Lung (tissue), 12 donors: ENCODE results near the gene EZR. TPM values are rescaled to one million over a fixed set of nuclear protein-coding genes. Genes with fewer than 3 reads are reported as not detected.
A peak's percentile ranks its signal among the peaks of the same experiment; 100 is the strongest.

Experiments used
- ATAC-seq: fragments of 200-7000 bp; cut with Tn5 transposase; one replicate; pipeline ENCODE4 v1.9.1; 2020; ENCODE audit warnings: moderate number of reproducible peaks; ENCODE audit not compliant: insufficient read depth, low FRiP score
- DNase-seq, 3 donors: peaks; one replicate each; pipeline ENCODE4 v3.0.0-alpha.2; 2013 to 2017
- H3K27ac ChIP-seq, 2 donors: one replicate each; pipeline ENCODE4 v1.5.1; 2013; ENCODE audit warnings: mild to moderate bottlenecking in 2 of 2, moderate library complexity in 2 of 2, control low read depth in 1 of 2, inconsistent platforms in 1 of 2, low read depth in 1 of 2, low read length in 1 of 2
- H3K27me3 ChIP-seq, 3 donors: one replicate each; pipeline ENCODE4 v1.5.1; 2013; ENCODE audit warnings: low read length in 2 of 3; ENCODE audit not compliant: control insufficient read depth in 3 of 3, insufficient read depth in 3 of 3
- H3K36me3 ChIP-seq, 4 donors: one replicate each; pipeline ENCODE4 v1.5.1; 2013; ENCODE audit warnings: low read length in 4 of 4, mild to moderate bottlenecking in 1 of 4, moderate library complexity in 1 of 4; ENCODE audit not compliant: control insufficient read depth in 4 of 4, insufficient read depth in 4 of 4
- H3K4me1 ChIP-seq, 5 donors: one replicate each; pipeline ENCODE4 v1.5.1; 2013; ENCODE audit warnings: low read length in 5 of 5, mild to moderate bottlenecking in 2 of 5, moderate library complexity in 1 of 5; ENCODE audit not compliant: control insufficient read depth in 5 of 5, insufficient read depth in 5 of 5
- H3K4me3 ChIP-seq: one replicate; pipeline ENCODE4 v1.5.1; 2013; ENCODE audit warnings: mild to moderate bottlenecking, control low read depth, moderate library complexity
- H3K9ac ChIP-seq, 2 donors: one replicate each; pipeline ENCODE4 v1.5.1; 2013; ENCODE audit warnings: low read length in 2 of 2, control low read depth in 1 of 2; ENCODE audit not compliant: insufficient read depth in 1 of 2
- H3K9me3 ChIP-seq, 4 donors: one replicate each; pipeline ENCODE4 v1.5.1; 2013; ENCODE audit warnings: low read length in 3 of 4, mild to moderate bottlenecking in 1 of 4, moderate library complexity in 1 of 4; ENCODE audit not compliant: control insufficient read depth in 4 of 4, insufficient read depth in 3 of 4
- CTCF ChIP-seq: IDR thresholded peaks from 2 replicates; pipeline ENCODE4 v1.5.1; 2012; ENCODE audit warnings: mild to moderate bottlenecking; ENCODE audit errors: control extremely low read depth, extremely low read depth
- whole genome bisulfite sequencing, 2 donors: extraction: QIAGEN DNeasy Blood & Tissue Kit; methylation state at CpG; one replicate each; pipeline ENCODE4 v1.1.7; 2013; 5-methylcytosine and 5-hydroxymethylcytosine counted together
- polyA plus RNA-seq, 2 donors: library from polyadenylated mRNA; stranded (reverse); fragments of 200-250 nt; gene quantifications; one replicate each; pipeline ENCODE4 v1.2.1, GENCODE V29; 2013
- total RNA-seq, 2 donors: library from RNA; depleted of rRNA in 1 of 2; stranded (reverse); fragments of >200 nt in 1 of 2; gene quantifications; one replicate each; pipeline ENCODE4 v1.2.1, GENCODE V29; 2014 to 2021
- donor health status: control.
- donor health status: control.
- donor health status: Bipolar disorder and iron deficiency.
- donor health status: healthy.
- donor health status: DM: yes; HTN: yes; CAD: no.

Gene EZR
- total and polyA plus RNA-seq, 4 donors, result 168 to 452 (median 198) TPM

- no peaks in the 10 kb centered on the region for H3K9me3 ChIP-seq
- DNase-seq (peak in 1 of 3 donors; percentile 55), ATAC-seq (no peak)
- H3K4me1 ChIP-seq, result peaks cover 4 to 17% (median 8%) of the 10 kb centered on the region in 5 donors
- no peaks in the 10 kb centered on the region for H3K27me3 ChIP-seq
- H3K4me3 ChIP-seq, result no peak overlapping the region
- H3K27ac ChIP-seq, result no peak overlapping the region
- no peak for TF ChIP-seq CTCF
- no peaks in the 10 kb centered on the region for H3K36me3 ChIP-seq
- H3K9ac ChIP-seq, result no peak overlapping the region
Observed at GRCh38 chr6:158850807-158851115, 31.6 kb upstream of the EZR start.

- DNase-seq (peak; percentile 30 to 72 (median 67)), ATAC-seq (peak; percentile 17)
- TF ChIP-seq CTCF, result no peak
- no peaks in the 10 kb centered on the region for H3K9me3 ChIP-seq
- H3K27me3 ChIP-seq, result no peaks in the 10 kb centered on the region
- H3K9ac ChIP-seq, result peak overlapping the region in 1 of 2 donors; percentile 40
- peaks cover 4 to 16% (median 8%) of the 10 kb centered on the region in 5 donors for H3K4me1 ChIP-seq
- no peak overlapping the region for H3K4me3 ChIP-seq
- H3K36me3 ChIP-seq, result no peaks in the 10 kb centered on the region
- H3K27ac ChIP-seq, result peak overlapping the region; percentile 60 to 87
- 38 to 65% methylated on average over 9 of the region's 9 CpGs for WGBS, 2 donors
Observed at GRCh38 chr6:158849899-158850806, 31.0 kb upstream of the EZR start.

- Histone ChIP-seq H3K36me3 (no peaks in the 10 kb centered on the region), H3K4me1 (peaks cover 0 to 8% (median 6%) of the 10 kb centered on the region in 5 donors), H3K4me3 (no peak overlapping the region), H3K27ac (no peak overlapping the region), H3K9me3 (no peaks in the 10 kb centered on the region), H3K27me3 (no peaks in the 10 kb centered on the region), H3K9ac (no peak overlapping the region)
- DNase-seq (no peak), ATAC-seq (no peak)
- TF ChIP-seq CTCF, result no peak
- 75 to 94% methylated on average over 7 of the region's 7 CpGs for WGBS, 2 donors
Observed at GRCh38 chr6:158848490-158848895, 29.3 kb upstream of the EZR start.

GRCh38 chr6:158847786-158848185 lies 28.6 kb upstream of the EZR start:
- peaks cover 0 to 8% (median 2%) of the 10 kb centered on the region in 5 donors for H3K4me1 ChIP-seq
- H3K36me3 ChIP-seq, result no peaks in the 10 kb centered on the region
- no peak overlapping the region for H3K27ac ChIP-seq
- ATAC-seq (no peak), DNase-seq (no peak)
- 91 to 92% methylated on average over 4 of the region's 4 CpGs for WGBS, 2 donors
- TF ChIP-seq CTCF, result no peak
- H3K9me3 ChIP-seq, result no peaks in the 10 kb centered on the region
- H3K27me3 ChIP-seq, result no peaks in the 10 kb centered on the region
- no peak overlapping the region for H3K9ac ChIP-seq
- no peak overlapping the region for H3K4me3 ChIP-seq
